HFFc6 (cell line): Measurements from ENCODE around the gene OR8K5. TPM values are rescaled to one million over a fixed set of nuclear protein-coding genes. Genes with fewer than 3 reads are reported as not detected.

Experiments used
- DNase-seq: peaks from one replicate; pipeline ENCODE4 v3.0.0-alpha.2; 2018
- H3K27ac Mint-ChIP-seq: 2 replicates; pipeline ENCODE4 v1.8.0; 2020; ENCODE audit warnings: mild to moderate bottlenecking, mixed read lengths
- H3K27me3 Mint-ChIP-seq: 2 replicates; pipeline ENCODE4 v1.8.0; 2021; ENCODE audit warnings: mild to moderate bottlenecking, moderate library complexity, mixed read lengths; ENCODE audit not compliant: insufficient read depth
- H3K36me3 Mint-ChIP-seq: 2 replicates; pipeline ENCODE4 v1.8.0; 2021; ENCODE audit warnings: low read depth, mixed read lengths
- H3K4me1 Mint-ChIP-seq: 2 replicates; pipeline ENCODE4 v1.8.0; 2020; ENCODE audit warnings: low read depth, mixed read lengths
- H3K4me3 Mint-ChIP-seq: 2 replicates; pipeline ENCODE4 v1.8.0; 2020; ENCODE audit warnings: mild to moderate bottlenecking, moderate library complexity, mixed read lengths
- H3K9me3 Mint-ChIP-seq: 2 replicates; pipeline ENCODE4 v1.8.0; 2020; ENCODE audit warnings: mild to moderate bottlenecking, mixed read lengths
- total RNA-seq, 6 experiments: library from RNA; stranded (reverse); fragmentation: NEBNext Ultra II Directional; extraction: Animal tissue kit (Norgen Biotek cat#: 25700); gene quantifications; 2 replicates in 1 of 6; 3 replicates in 5 of 6; pipeline ENCODE4 v1.2.3, GENCODE V29; 2021
- TF ChIP-seq, protein P1 (sequence below): fragments of 200-600 bp; sonication (generic); IDR thresholded peaks from 2 replicates; pipeline ENCODE4 v1.5.0; 2021; ENCODE audit warnings: antibody characterized with exemption, mild to moderate bottlenecking

The OR8K5 gene
- total RNA-seq, 6 experiments from 2014 or later = not detected

DNA sequence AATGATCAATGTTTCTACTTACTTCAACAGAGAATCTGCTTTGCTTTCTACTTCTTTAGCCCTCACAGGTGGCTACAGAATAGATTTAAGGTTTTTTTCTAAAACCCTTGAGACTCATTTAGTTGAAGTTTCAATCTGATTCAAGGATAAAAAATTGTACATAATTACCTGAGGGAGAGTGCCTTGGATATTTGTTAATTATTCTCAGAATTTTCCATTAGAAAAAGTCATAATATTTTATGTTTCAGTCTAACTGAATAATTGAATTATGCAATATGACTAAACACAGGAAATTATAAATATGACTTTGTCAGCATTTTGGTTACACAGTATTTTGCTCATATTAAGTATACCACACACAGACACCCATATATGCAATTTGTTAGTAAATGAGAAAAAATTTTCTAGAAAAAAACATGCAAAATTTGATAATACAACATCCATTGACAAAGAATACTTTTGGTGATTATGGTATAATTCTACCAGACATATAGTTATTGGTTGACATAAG lies 19.9 kb downstream of the OR8K5 start, which contains the start of gene OR8J3:
Gene OR8J3 (minus strand): TSS at position 51 of the 511 bp plus-strand sequence. CDS start 2,483 bp downstream, outside the sequence.
- no peak within 1 kb of the TSS for H3K27ac Mint-ChIP-seq
- peaks cover 3% of the 10 kb centered on the region; the same call in 1 of the 2 replicates for H3K36me3 Mint-ChIP-seq
- no peak within 1 kb of the TSS for H3K4me3 Mint-ChIP-seq
- peaks cover 36% of the 10 kb centered on the region for H3K9me3 Mint-ChIP-seq
- DNase-seq = no peak
- no peaks in the 10 kb centered on the region; the same call in 1 of the 2 replicates for H3K27me3 Mint-ChIP-seq
- no peaks in the 10 kb centered on the region for H3K4me1 Mint-ChIP-seq
- TF ChIP-seq, protein P1, sequence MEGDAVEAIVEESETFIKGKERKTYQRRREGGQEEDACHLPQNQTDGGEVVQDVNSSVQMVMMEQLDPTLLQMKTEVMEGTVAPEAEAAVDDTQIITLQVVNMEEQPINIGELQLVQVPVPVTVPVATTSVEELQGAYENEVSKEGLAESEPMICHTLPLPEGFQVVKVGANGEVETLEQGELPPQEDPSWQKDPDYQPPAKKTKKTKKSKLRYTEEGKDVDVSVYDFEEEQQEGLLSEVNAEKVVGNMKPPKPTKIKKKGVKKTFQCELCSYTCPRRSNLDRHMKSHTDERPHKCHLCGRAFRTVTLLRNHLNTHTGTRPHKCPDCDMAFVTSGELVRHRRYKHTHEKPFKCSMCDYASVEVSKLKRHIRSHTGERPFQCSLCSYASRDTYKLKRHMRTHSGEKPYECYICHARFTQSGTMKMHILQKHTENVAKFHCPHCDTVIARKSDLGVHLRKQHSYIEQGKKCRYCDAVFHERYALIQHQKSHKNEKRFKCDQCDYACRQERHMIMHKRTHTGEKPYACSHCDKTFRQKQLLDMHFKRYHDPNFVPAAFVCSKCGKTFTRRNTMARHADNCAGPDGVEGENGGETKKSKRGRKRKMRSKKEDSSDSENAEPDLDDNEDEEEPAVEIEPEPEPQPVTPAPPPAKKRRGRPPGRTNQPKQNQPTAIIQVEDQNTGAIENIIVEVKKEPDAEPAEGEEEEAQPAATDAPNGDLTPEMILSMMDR = no peak

- H3K27ac Mint-ChIP-seq = no peak within 1 kb of the TSS
These were observed 38.0 kb downstream of the OR8K5 start, which contains the start of gene OR8H3 for GRCh38 chr11:56122073-56122472. TSS of gene OR8H3 (plus strand) at chr11:56122373. CDS start at chr11:56122373, 0 bp downstream.

More at GRCh38 chr11:56122073-56122472, 38.0 kb downstream of the OR8K5 start, which contains the start of gene OR8H3:
- H3K4me1 Mint-ChIP-seq = no peaks in the 10 kb centered on the region
- TF ChIP-seq, protein P1 = no peak
- H3K9me3 Mint-ChIP-seq = peaks cover 18% of the 10 kb centered on the region
- no peaks in the 10 kb centered on the region for H3K36me3 Mint-ChIP-seq
- no peak for DNase-seq
- no peaks in the 10 kb centered on the region; the same call in 1 of the 2 replicates for H3K27me3 Mint-ChIP-seq
- H3K4me3 Mint-ChIP-seq = no peak within 1 kb of the TSS

Other genes starting within 250 kb of the OR8K5 start
- gene OR5W2, start 245.7 kb downstream of the OR8K5 start, total RNA-seq = not detected
- gene OR5I1, start 223.9 kb downstream of the OR8K5 start, total RNA-seq = not detected
- gene OR10AG1, start 190.4 kb downstream of the OR8K5 start, total RNA-seq = not detected
- not detected for gene OR5F1, start 165.7 kb downstream of the OR8K5 start, total RNA-seq
- gene OR5AS1, start 132.7 kb downstream of the OR8K5 start, total RNA-seq = not detected
- not detected for gene OR8I2, start 67.0 kb downstream of the OR8K5 start, total RNA-seq
- not detected for gene OR8H2, start 56.6 kb downstream of the OR8K5 start, total RNA-seq
- gene OR8H3, start 37.9 kb downstream of the OR8K5 start, total RNA-seq = not detected
- gene OR8J3, start 20.1 kb downstream of the OR8K5 start, total RNA-seq = not detected
- not detected for gene OR5J2, start 16.3 kb upstream of the OR8K5 start, total RNA-seq
- not detected for gene OR5T2, start 73.9 kb upstream of the OR8K5 start, total RNA-seq
- gene OR5T3, start 91.9 kb upstream of the OR8K5 start, total RNA-seq = not detected
- not detected for gene OR5T1, start 113.8 kb upstream of the OR8K5 start, total RNA-seq
- gene OR8H1, start 131.9 kb upstream of the OR8K5 start, total RNA-seq = not detected
- not detected for gene OR8K3, start 154.8 kb upstream of the OR8K5 start, total RNA-seq
- not detected for gene OR8K1, start 185.7 kb upstream of the OR8K5 start, total RNA-seq
- not detected for gene OR8J1, start 194.0 kb upstream of the OR8K5 start, total RNA-seq
- not detected for gene OR8U1, start 215.3 kb upstream of the OR8K5 start, total RNA-seq